ENCODE data around the gene UBE2S.

UBE2S gene

GRCh38 chr19:55436847-55437246 is 29.3 kb upstream of the UBE2S start:
- Histone ChIP-seq H3K9ac (no peak overlapping the region), H3K9me3 (replicated peaks in 1 of 11) (peaks cover 0 to 38% (median 5%) of the 10 kb centered on the region in 11 experiments; a peak in 12 of 22 replicates), H3K4me2 (no peak overlapping the region), H4K20me1 (peaks cover 0 to 31% (median 4%) of the 10 kb centered on the region in 11 experiments; a peak in 9 of 22 replicates), H3K4me1 (peaks cover 0 to 19% (median 15%) of the 10 kb centered on the region in 10 experiments; a peak in 15 of 20 replicates), H3K36me3 (no peaks in the 10 kb centered on the region), H3K4me3 (no peak overlapping the region), H3K27me3 (peaks cover 46 to 73% (median 64%) of the 10 kb centered on the region in 11 experiments), H3K27ac (no peak overlapping the region)
- TF ChIP-seq Cebpa-rat (IDR thresholded peaks at IDR 0.05), result no peak

DNA sequence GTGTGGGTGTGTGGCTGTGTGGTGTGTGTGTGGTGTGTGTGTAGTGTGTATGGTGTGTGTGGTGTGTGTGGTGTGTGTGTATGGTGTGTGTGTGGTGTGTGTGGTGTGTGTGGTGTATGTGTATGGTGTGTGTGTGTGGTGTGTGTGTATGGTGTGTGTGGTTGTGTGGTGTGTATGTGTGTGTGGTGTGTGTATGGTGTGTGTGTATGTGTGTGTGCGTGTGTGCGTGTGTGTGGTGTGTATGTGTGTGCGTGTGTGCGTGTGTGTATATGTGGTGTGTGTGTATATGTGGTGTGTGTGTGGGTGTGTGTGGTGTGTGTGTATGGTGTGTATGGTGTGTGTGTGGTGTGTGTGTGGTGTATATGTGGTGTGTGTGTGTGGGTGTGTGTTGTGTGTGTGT is 27.4 kb upstream of the UBE2S start:
- TF ChIP-seq Cebpa-rat (IDR thresholded peaks at IDR 0.05), result no peak
- Histone ChIP-seq H3K9me3 (replicated peaks in 1 of 11) (peaks cover 8 to 50% (median 17%) of the 10 kb centered on the region in 11 experiments; a peak in 21 of 22 replicates), H3K9ac (no peak overlapping the region), H3K4me2 (no peak overlapping the region), H3K27ac (no peak overlapping the region), H4K20me1 (peaks cover 0 to 17% (median 0%) of the 10 kb centered on the region in 11 experiments; a peak in 4 of 22 replicates), H3K36me3 (no peaks in the 10 kb centered on the region), H3K4me3 (no peak overlapping the region), H3K27me3 (peaks cover 28 to 55% (median 46%) of the 10 kb centered on the region in 11 experiments), H3K4me1 (peaks cover 0 to under 1% (median 0%) of the 10 kb centered on the region in 10 experiments; a peak in 2 of 20 replicates)

DNA sequence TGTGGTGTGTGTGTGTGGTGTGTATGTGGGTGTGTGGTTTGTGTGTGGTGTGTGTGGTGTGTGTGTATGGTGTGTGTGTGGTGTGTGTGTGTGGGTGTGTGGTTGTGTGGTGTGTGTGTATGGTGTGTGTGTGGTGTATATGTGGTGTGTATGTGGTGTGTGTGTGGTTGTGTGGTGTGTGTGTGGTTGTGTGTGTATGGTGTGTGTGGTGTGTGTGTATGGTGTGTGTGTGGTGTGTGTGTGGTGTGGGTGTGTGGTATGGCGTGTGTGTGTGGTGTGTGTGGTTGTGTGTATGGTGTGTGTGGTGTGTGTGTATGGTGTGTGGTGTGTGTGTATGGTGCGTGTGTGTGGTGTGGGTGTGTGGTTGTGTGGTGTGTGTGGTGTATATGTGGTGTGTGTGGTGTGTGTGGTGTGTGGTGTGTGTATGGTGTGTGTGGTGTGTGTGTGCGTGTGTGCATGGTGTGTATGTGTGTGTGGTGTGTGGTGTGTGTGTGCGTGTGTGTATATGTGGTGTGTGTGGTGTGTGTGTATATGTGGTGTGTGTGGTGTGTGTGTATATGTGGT is 26.9 kb upstream of the UBE2S start:
- Histone ChIP-seq H3K9ac (no peak overlapping the region), H3K36me3 (no peaks in the 10 kb centered on the region), H3K4me1 (no peaks in the 10 kb centered on the region; a peak in 1 of 20 replicates), H3K27ac (no peak overlapping the region), H3K4me3 (no peak overlapping the region), H3K27me3 (peaks cover 22 to 49% (median 40%) of the 10 kb centered on the region in 11 experiments), H3K4me2 (no peak overlapping the region), H3K9me3 (replicated peaks in 1 of 11) (peaks cover 8 to 52% (median 17%) of the 10 kb centered on the region in 11 experiments; a peak in 21 of 22 replicates), H4K20me1 (peaks cover 0 to 15% (median 0%) of the 10 kb centered on the region in 11 experiments; a peak in 4 of 22 replicates)
- no peak for TF ChIP-seq Cebpa-rat (IDR thresholded peaks at IDR 0.05)

GRCh38 chr19:55433292-55433691 is 25.7 kb upstream of the UBE2S start:
- Histone ChIP-seq H3K9me3 (replicated peaks in 1 of 11) (peaks cover 8 to 47% (median 17%) of the 10 kb centered on the region in 11 experiments; a peak in 21 of 22 replicates), H3K4me1 (no peaks in the 10 kb centered on the region; a peak in 1 of 20 replicates), H4K20me1 (peaks cover 0 to 11% (median 0%) of the 10 kb centered on the region in 11 experiments; a peak in 2 of 22 replicates), H3K4me2 (no peak overlapping the region), H3K4me3 (no peak overlapping the region), H3K27me3 (peaks cover 11 to 44% (median 29%) of the 10 kb centered on the region in 11 experiments), H3K9ac (no peak overlapping the region), H3K27ac (no peak overlapping the region), H3K36me3 (no peaks in the 10 kb centered on the region)
- no peak for TF ChIP-seq Cebpa-rat (IDR thresholded peaks at IDR 0.05)

GRCh38 chr19:55432241-55432959 is 24.8 kb upstream of the UBE2S start:
- Histone ChIP-seq H3K27me3 (peaks cover 7 to 35% (median 20%) of the 10 kb centered on the region in 11 experiments; a peak in 19 of 22 replicates), H4K20me1 (peaks cover 0 to 11% (median 0%) of the 10 kb centered on the region in 11 experiments; a peak in 1 of 22 replicates), H3K9me3 (replicated peaks in 1 of 11) (peaks cover 8 to 47% (median 17%) of the 10 kb centered on the region in 11 experiments; a peak in 21 of 22 replicates), H3K36me3 (no peaks in the 10 kb centered on the region), H3K4me1 (no peaks in the 10 kb centered on the region; a peak in 1 of 20 replicates), H3K4me3 (no peak overlapping the region), H3K9ac (no peak overlapping the region), H3K27ac (no peak overlapping the region), H3K4me2 (no peak overlapping the region)
- no peak for TF ChIP-seq Cebpa-rat (IDR thresholded peaks at IDR 0.05)

- no peak overlapping the region for H3K9ac ChIP-seq
- no peaks in the 10 kb centered on the region; a peak in 1 of 20 replicates for H3K4me1 ChIP-seq
- H3K27ac ChIP-seq, result no peak overlapping the region
- peaks cover 8 to 47% (median 17%) of the 10 kb centered on the region in 11 experiments; a peak in 21 of 22 replicates for H3K9me3 ChIP-seq (replicated peaks in 1 of 11)
- H3K27me3 ChIP-seq, result peaks cover 0 to 22% (median 9%) of the 10 kb centered on the region in 11 experiments; a peak in 14 of 22 replicates
- no peaks in the 10 kb centered on the region for H3K36me3 ChIP-seq
- 0 out of 22 replicates have a peak, but pooled peaks cover 0 to under 1% (median 0%) of the 10 kb centered on the region in 11 experiments for H4K20me1 ChIP-seq
- no peak overlapping the region for H3K4me3 ChIP-seq
- H3K4me2 ChIP-seq, result no peak overlapping the region
- TF ChIP-seq Cebpa-rat (IDR thresholded peaks at IDR 0.05), result no peak
Measured at GRCh38 chr19:55431183-55431582, 23.6 kb upstream of the UBE2S start.

- Histone ChIP-seq H3K9ac (no peak overlapping the region), H3K4me1 (peaks cover 12 to 17% (median 14%) of the 10 kb centered on the region in 10 experiments), H3K27me3 (peaks cover 0 to 6% (median 0%) of the 10 kb centered on the region in 11 experiments; a peak in 1 of 22 replicates), H3K4me2 (no peak overlapping the region), H4K20me1 (no peaks in the 10 kb centered on the region), H3K9me3 (replicated peaks in 1 of 11) (peaks cover 5 to 13% (median 11%) of the 10 kb centered on the region in 11 experiments; a peak in 18 of 22 replicates), H3K36me3 (no peaks in the 10 kb centered on the region), H3K4me3 (no peak overlapping the region), H3K27ac (no peak overlapping the region)
- no peak for TF ChIP-seq Cebpa-rat (IDR thresholded peaks at IDR 0.05)
Measured at GRCh38 chr19:55426042-55426441, 18.5 kb upstream of the UBE2S start.

DNA sequence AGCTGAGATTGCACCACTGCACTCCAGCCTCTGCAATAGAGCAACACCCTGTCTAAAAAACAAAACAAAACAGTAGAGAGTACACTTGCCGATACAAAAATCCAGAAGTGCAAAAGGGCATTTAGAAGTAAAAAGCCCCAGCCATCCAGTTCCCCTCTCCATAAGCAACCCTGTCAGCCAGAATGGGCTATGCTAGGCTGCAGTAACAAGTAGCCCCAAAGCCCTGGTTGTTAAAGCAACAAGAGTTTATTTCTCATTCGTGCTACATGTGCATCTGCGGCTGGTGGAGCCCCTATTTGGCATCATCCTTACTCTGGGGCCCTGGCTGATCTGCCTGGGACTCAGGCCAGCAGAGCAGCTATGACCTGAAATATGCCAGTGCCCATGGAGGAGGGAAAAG is 16.9 kb upstream of the UBE2S start:
- H3K9me3 ChIP-seq (replicated peaks in 1 of 11), result peaks cover 0 to 13% (median 9%) of the 10 kb centered on the region in 11 experiments; a peak in 20 of 22 replicates
- H3K36me3 ChIP-seq, result no peaks in the 10 kb centered on the region; a peak in 1 of 22 replicates
- H3K4me3 ChIP-seq, result no peak overlapping the region
- no peak overlapping the region for H3K9ac ChIP-seq
- H3K4me1 ChIP-seq, result peaks cover 15 to 30% (median 23%) of the 10 kb centered on the region in 10 experiments
- no peak overlapping the region for H3K4me2 ChIP-seq
- H3K27ac ChIP-seq, result no peak overlapping the region
- H4K20me1 ChIP-seq, result no peaks in the 10 kb centered on the region
- H3K27me3 ChIP-seq, result peaks cover 0 to 6% (median 0%) of the 10 kb centered on the region in 11 experiments; a peak in 1 of 22 replicates
- no peak for TF ChIP-seq Cebpa-rat (IDR thresholded peaks at IDR 0.05)

Measured in BLaER1 treated with 17β-estradiol and CSF1 and Interleukin-3, amounts not matched to agents 10 nM and 100 nM (cell line).